ENCODE measurements around the gene SEC31A.

DNA sequence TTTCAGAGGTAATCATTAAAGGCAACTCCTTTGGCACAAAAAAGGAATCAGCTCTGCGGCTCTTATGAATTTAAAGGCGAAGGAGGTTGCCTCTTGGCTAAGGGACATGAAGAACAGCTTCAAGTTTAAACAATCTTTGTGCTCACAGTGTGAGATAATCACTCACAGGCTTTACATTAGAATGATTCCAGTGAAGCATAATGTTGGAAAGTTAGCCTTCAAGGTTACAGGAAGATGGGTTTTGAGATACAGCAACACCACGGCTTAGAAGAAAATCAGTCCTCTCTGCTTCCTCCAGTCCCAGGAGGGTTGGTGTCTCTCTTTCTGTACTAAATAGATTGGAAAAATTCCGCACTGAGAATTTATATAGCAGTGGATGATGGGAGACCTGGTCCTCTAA lies 80.8 kb downstream of the SEC31A start:
- TF ChIP-seq, protein P1, sequence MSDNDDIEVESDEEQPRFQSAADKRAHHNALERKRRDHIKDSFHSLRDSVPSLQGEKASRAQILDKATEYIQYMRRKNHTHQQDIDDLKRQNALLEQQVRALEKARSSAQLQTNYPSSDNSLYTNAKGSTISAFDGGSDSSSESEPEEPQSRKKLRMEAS (CRISPR knock-in tag; IDR thresholded peaks at IDR 0.05): no peak
- TF ChIP-seq ATF2 (CRISPR knock-in tag; IDR thresholded peaks at IDR 0.05; ENCODE audit: borderline replicate concordance, low read depth): no peak
